Activated CD4-positive, alpha-beta T cell treated with anti-CD3 and anti-CD28 coated beads, Interleukin-10, Interleukin-2, amounts not matched to agents 100 ng/mL and 50 ng/mL, durations not matched to agents 16 hours and 8 hours (primary cell): ENCODE data around the gene WDR91.
"Not testable (repeated sequence)": the region's sequence is repeated elsewhere in the genome, so short reads cannot be mapped to it uniquely, and the experiment has no call there.

ENCODE experiments used
- DNase-seq: peaks from one replicate; pipeline ENCODE4 v3.0.0-alpha.2; 2020

Gene WDR91

DNA sequence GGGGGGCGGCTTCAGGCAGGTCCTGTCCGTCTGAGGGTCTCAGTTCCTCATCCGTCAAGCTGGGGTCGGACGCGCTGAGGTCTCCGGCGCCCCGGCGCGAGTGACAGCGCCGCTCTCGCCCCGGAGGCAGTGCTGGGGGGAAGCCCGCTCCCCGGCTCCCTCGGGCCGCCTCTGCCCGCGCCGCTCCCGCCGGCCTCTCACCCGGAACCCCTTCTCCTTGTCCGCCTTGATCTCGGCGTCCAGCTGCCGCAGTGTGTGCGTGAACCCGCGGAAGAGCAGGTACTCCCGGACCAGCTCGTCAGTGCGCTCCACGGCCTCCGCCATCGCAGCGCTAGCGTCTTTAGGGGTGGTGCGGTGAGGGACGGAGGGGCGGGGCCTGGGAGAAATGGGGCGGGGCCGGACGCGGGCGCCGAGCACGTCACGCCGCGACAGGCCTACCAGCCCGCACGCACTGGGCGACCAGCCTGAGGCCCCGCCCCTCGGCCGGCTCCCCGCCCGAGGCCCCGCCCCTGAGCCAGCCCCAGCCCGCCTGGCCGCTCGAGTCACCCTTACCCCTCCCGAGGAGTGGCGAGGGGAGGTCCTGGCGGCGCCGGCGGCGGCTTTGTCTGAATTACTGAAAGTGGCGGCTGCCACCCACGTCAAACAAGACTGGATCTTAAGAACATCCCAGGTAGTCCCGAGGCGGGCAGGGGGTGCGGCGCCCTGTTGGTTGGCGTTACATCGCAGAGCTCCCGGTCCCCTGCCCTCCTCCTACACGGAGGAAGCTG, at the start of gene WDR91:
Gene WDR91, minus strand, starts transcription at position 348 of the 767 bp plus-strand sequence. Its CDS starts 24 bp downstream, at position 324.
- peak; percentile 98 for DNase-seq

DNA sequence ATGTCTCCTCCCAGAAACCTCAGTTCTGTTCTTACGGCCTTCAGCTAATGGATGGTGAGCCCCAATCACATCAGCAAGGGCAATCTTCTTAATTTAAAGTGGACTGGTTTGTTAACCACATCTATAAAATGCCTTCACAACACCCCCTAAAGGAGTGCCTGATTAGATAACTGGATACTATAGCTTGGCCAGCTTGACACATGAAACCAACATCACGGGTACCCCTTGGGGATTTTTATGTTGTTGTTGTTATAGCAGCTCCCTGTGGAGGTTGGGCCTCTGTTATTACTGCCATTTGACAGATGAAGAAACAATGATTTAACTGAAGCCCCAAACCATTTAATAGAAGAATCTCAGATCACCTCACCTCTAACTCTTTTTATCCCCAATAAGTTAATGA, 49.1 kb upstream of the WDR91 start:
- no peak for DNase-seq

DNA sequence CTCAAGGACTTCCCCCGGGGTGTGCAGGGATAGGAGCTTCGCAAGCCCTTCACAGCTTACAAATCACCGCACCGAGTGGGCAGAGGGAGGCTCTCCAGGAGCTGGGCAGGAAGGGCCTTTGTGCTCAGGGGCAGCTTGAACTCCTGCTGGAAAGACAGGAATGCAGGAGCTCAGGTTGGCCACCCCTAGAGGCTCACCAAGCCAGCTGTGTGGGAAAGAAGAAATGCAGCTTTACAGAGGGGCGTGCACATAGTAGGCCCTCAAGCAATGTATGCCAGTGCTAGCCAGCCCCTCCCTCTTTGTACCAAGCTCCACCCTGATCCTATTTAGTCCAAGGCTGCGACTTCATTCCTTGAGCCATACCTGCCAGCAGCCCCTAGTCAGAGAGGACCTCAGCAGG, 48.4 kb upstream of the WDR91 start:
- no peak for DNase-seq

DNA sequence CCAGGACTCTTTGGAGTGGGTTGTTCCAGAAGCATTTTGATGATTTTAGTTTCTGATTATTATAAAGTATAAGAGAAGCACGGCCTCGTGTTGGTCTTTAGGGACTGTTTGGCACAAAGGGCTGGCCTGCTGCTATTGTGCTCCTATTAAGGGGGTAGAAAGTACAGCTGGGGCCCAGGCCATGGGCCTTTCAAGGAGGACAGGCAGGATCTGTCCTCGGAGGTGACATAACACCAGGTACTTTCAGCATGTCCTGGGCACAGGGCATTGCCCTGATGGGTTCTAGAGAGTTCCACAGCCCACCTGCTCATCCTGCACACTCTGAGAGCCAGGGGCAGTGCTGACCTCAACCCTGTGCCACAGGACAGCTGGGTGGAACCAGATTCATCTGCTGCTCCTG, 47.3 kb upstream of the WDR91 start:
- DNase-seq = no peak

DNA sequence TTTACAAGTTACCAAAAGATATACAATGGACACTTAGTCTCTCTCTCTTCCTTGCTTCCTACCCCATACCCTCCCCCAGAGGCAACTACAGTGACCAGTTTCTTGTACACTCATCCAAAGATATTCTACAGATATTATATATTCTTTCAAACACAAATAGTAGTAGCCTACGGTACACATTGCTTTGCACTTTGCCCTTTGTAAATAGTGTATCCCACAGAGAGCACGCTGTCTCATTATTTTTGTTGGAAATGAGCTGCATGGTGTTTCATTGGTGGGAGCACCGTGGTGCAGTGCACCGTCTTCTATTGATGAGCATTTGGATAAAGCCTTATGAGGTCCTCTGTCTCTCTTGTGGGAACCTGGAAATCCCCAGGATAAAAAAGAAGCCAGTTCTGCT, 46.5 kb upstream of the WDR91 start:
- DNase-seq = no peak

- no peak for DNase-seq
These were observed 42.8 kb upstream of the WDR91 start for GRCh38 chr7:135253851-135254771.

DNA sequence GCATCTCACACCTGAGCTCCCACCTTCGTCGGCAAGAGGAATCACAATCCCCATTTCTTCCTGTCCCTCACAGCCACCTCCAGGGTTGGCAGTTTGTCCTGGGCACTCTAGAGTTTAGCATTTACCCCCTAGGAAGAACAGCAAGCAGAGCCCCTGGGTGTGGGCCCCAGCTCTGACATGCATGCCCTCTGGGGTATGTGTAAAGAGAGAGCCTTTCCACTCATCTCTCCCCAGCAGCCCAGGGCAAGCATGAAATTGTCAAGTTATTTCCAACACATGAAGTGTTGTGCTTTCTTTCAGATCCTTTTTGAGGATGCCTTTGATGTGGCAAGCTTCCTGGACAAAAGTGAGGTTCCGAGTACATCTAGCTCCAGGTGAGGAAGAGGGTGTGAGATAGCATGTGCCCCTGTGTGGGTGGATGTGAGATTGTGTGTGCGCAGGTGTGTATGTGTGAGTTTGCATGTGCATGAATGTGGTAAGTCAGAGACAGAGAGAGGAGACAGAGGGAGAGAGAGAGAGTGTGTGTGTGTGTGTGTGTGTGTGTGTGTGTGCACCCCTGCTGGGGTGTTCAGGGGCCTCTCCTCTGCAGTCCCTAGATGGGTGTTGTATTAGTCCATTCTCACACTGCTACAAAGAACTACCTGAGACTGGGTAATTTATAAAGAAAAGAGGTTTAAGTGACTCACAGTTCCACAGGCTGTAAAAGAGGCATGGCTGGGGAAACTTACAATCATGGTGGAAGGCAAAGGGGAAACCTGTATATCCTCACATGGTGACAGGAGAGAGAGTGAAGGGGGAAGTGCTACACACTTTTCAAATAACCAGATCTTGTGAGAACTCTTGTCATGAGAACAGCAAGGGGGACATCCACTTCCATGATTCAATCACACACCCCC, 40.4 kb upstream of the WDR91 start:
- DNase-seq = no peak

DNA sequence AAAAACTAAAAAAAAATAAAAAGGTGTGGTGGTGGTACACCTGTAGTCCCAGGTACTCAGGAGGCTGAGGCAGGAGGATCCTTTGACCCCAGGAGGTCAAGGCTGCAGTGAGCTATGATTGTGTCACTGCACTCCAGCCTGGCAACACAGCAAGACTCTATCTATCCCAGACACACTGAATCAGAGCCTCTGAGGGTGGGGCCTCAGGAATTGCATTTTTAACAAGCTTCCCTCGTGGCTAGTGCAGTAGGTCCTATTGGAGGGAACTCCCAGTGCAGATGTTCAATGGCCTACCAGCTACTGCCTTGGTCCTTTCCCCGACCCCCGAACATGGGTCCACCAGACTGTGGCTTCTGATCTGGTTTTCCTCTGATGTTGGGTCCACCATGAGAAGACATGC, 37.2 kb upstream of the WDR91 start:
- DNase-seq = no peak

- no peak for DNase-seq
These were observed 36.6 kb upstream of the WDR91 start for GRCh38 chr7:135247746-135248471.

- DNase-seq = no peak
These were observed 35.0 kb upstream of the WDR91 start for GRCh38 chr7:135246191-135246825.

GRCh38 chr7:135245226-135246190, 34.2 kb upstream of the WDR91 start:
- no peak for DNase-seq

GRCh38 chr7:135242096-135242684, 30.9 kb upstream of the WDR91 start:
- DNase-seq = no peak

- DNase-seq = no peak
These were observed 29.1 kb upstream of the WDR91 start for GRCh38 chr7:135240441-135240840.

DNA sequence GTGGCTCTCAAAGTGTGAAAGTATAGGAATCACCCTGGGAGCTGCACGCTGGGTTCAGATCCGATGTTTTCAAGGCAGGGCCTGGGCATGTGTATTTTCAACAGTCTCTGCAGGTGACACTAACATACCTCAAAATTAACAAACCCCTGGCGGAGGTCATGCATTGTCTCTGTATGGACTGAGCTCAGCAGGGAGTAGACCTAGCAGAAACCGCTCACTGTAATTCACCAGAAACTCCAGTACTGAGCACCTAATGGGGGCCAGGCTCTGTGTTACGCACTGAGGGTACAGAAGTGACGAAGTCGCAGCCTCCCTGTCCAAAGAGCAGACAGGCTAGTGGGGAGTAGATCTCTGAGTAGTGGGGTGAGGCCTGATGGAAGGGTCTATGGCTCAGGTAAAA, 27.9 kb upstream of the WDR91 start:
- no peak for DNase-seq

- peak; percentile 34 for DNase-seq
These were observed 26.9 kb upstream of the WDR91 start for GRCh38 chr7:135238112-135238744.

DNA sequence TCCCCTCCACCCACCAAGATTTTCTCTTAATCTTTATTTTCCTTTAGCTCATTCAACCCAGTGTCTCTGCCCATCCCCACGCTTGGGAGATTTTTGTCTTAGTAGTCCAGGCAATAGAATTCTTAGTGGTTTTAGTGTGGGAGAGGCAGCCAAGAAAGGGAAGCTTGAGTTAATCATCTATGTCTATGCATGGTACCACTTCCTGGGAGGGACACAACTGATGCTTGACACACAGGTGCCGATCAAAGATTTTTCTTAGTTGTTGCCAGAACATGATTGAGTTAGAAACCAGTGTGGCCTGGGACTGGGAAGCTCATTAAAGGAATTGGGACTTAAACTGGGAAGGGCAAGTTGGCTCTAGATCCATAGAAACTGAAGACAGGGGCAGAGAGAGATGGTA, 25.4 kb upstream of the WDR91 start:
- no peak for DNase-seq

DNA sequence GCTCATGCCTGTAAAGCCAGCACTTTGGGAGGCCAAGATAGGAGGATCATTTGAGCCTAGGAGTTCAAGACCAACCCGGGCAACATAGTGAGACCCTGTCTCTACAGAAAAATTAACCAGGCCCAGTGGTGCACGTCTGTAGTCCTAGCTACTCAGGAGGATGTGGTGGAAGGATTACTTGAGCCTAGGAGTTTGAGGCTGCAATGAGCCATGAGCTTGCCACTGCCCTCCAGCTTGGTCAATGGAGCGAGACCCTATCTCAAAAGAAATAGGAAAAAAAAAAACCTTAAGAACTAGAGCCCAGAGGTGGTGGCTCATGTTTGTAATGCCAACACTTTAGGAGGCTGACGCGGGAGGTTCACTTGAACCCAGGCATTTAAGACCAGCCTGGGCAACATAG, 24.5 kb upstream of the WDR91 start:
- DNase-seq = no peak

GRCh38 chr7:135234727-135235126, 23.4 kb upstream of the WDR91 start:
- DNase-seq = no peak

GRCh38 chr7:135234095-135234494, 22.8 kb upstream of the WDR91 start:
- not testable (repeated sequence) for DNase-seq

- no peak for DNase-seq
These were observed 22.2 kb upstream of the WDR91 start, which contains the start of gene STRA8 for GRCh38 chr7:135233570-135233969. Gene STRA8, plus strand, starts transcription at chr7:135233838. Its CDS starts 6,687 bp downstream, at chr7:135240525.
